ENCODE data around the gene APC. TPM values are rescaled to one million over a fixed set of nuclear protein-coding genes. Genes with fewer than 3 reads are reported as not detected.

APC gene
- total RNA-seq, 1 experiment from 2014 or later = 20.2 TPM

GRCh38 chr5:112776301-112776856 lies 38.7 kb downstream of the APC start:
- no peak for DNase-seq (ENCODE audit: extremely low read depth, low read depth)

- no peak for DNase-seq (ENCODE audit: extremely low read depth, low read depth)
Measured at GRCh38 chr5:112779531-112779930, 41.8 kb downstream of the APC start.

- no peak for DNase-seq (ENCODE audit: extremely low read depth, low read depth)
Measured at GRCh38 chr5:112784726-112785125, 47.0 kb downstream of the APC start.

- no peak for DNase-seq (ENCODE audit: extremely low read depth, low read depth)
Measured at GRCh38 chr5:112787261-112787660, 49.6 kb downstream of the APC start.

- DNase-seq (ENCODE audit: extremely low read depth, low read depth) = no peak
Measured at GRCh38 chr5:112787896-112788295, 50.2 kb downstream of the APC start.

- no peak for DNase-seq (ENCODE audit: extremely low read depth, low read depth)
Measured at GRCh38 chr5:112793201-112793600, 55.5 kb downstream of the APC start.

- no peak for DNase-seq (ENCODE audit: extremely low read depth, low read depth)
Measured at GRCh38 chr5:112794410-112794809, 56.7 kb downstream of the APC start.

GRCh38 chr5:112795342-112795741 lies 57.7 kb downstream of the APC start:
- no peak for DNase-seq (ENCODE audit: extremely low read depth, low read depth)

GRCh38 chr5:112795944-112796678 lies 58.4 kb downstream of the APC start:
- DNase-seq (ENCODE audit: extremely low read depth, low read depth) = no peak

GRCh38 chr5:112799661-112800060 lies 62.0 kb downstream of the APC start:
- DNase-seq (ENCODE audit: extremely low read depth, low read depth) = no peak

GRCh38 chr5:112800891-112801290 lies 63.2 kb downstream of the APC start:
- no peak for DNase-seq (ENCODE audit: extremely low read depth, low read depth)

- DNase-seq (ENCODE audit: extremely low read depth, low read depth) = no peak
Measured at GRCh38 chr5:112811023-112811422, 73.3 kb downstream of the APC start.

GRCh38 chr5:112812549-112812948 lies 74.9 kb downstream of the APC start:
- no peak for DNase-seq (ENCODE audit: extremely low read depth, low read depth)

- DNase-seq (ENCODE audit: extremely low read depth, low read depth) = no peak
Measured at GRCh38 chr5:112820246-112820645, 82.6 kb downstream of the APC start.

- DNase-seq (ENCODE audit: extremely low read depth, low read depth) = no peak
Measured at GRCh38 chr5:112822456-112822855, 84.8 kb downstream of the APC start.

GRCh38 chr5:112823181-112823580 lies 85.5 kb downstream of the APC start:
- no peak for DNase-seq (ENCODE audit: extremely low read depth, low read depth)

GRCh38 chr5:112823656-112824055 lies 86.0 kb downstream of the APC start:
- DNase-seq (ENCODE audit: extremely low read depth, low read depth) = no peak

GRCh38 chr5:112824197-112824596 lies 86.5 kb downstream of the APC start:
- DNase-seq (ENCODE audit: extremely low read depth, low read depth) = no peak

- no peak for DNase-seq (ENCODE audit: extremely low read depth, low read depth)
Measured at GRCh38 chr5:112830378-112830777, 92.7 kb downstream of the APC start.

- no peak for DNase-seq (ENCODE audit: extremely low read depth, low read depth)
Measured at GRCh38 chr5:112833971-112834370, 96.3 kb downstream of the APC start.

- DNase-seq (ENCODE audit: extremely low read depth, low read depth) = no peak
Measured at GRCh38 chr5:112844489-112844888, 106.8 kb downstream of the APC start.

- DNase-seq (ENCODE audit: extremely low read depth, low read depth) = no peak
Measured at GRCh38 chr5:112846556-112846955, 108.9 kb downstream of the APC start.

- DNase-seq (ENCODE audit: extremely low read depth, low read depth) = no peak
Measured at GRCh38 chr5:112847306-112847705, 109.6 kb downstream of the APC start.

Data from NCI-H460 (cell line).